Lung (tissue), 12 donors: ENCODE measurements around the gene RPRD2. TPM values are rescaled to one million over a fixed set of nuclear protein-coding genes. Genes with fewer than 3 reads are reported as not detected.
A peak's percentile ranks its signal among the peaks of the same experiment; 100 is the strongest.

Experiments
- ATAC-seq: fragments of 200-7000 bp; cut with Tn5 transposase; one replicate; pipeline ENCODE4 v1.9.1; 2020; ENCODE audit warnings: moderate number of reproducible peaks; ENCODE audit not compliant: insufficient read depth, low FRiP score
- DNase-seq, 3 donors: peaks; one replicate each; pipeline ENCODE4 v3.0.0-alpha.2; 2013 to 2017
- H3K27ac ChIP-seq, 2 donors: one replicate each; pipeline ENCODE4 v1.5.1; 2013; ENCODE audit warnings: mild to moderate bottlenecking in 2 of 2, moderate library complexity in 2 of 2, control low read depth in 1 of 2, inconsistent platforms in 1 of 2, low read depth in 1 of 2, low read length in 1 of 2
- H3K27me3 ChIP-seq, 3 donors: one replicate each; pipeline ENCODE4 v1.5.1; 2013; ENCODE audit warnings: low read length in 2 of 3; ENCODE audit not compliant: control insufficient read depth in 3 of 3, insufficient read depth in 3 of 3
- H3K36me3 ChIP-seq, 4 donors: one replicate each; pipeline ENCODE4 v1.5.1; 2013; ENCODE audit warnings: low read length in 4 of 4, mild to moderate bottlenecking in 1 of 4, moderate library complexity in 1 of 4; ENCODE audit not compliant: control insufficient read depth in 4 of 4, insufficient read depth in 4 of 4
- H3K4me1 ChIP-seq, 5 donors: one replicate each; pipeline ENCODE4 v1.5.1; 2013; ENCODE audit warnings: low read length in 5 of 5, mild to moderate bottlenecking in 2 of 5, moderate library complexity in 1 of 5; ENCODE audit not compliant: control insufficient read depth in 5 of 5, insufficient read depth in 5 of 5
- H3K4me3 ChIP-seq: one replicate; pipeline ENCODE4 v1.5.1; 2013; ENCODE audit warnings: mild to moderate bottlenecking, control low read depth, moderate library complexity
- H3K9ac ChIP-seq, 2 donors: one replicate each; pipeline ENCODE4 v1.5.1; 2013; ENCODE audit warnings: low read length in 2 of 2, control low read depth in 1 of 2; ENCODE audit not compliant: insufficient read depth in 1 of 2
- H3K9me3 ChIP-seq, 4 donors: one replicate each; pipeline ENCODE4 v1.5.1; 2013; ENCODE audit warnings: low read length in 3 of 4, mild to moderate bottlenecking in 1 of 4, moderate library complexity in 1 of 4; ENCODE audit not compliant: control insufficient read depth in 4 of 4, insufficient read depth in 3 of 4
- CTCF ChIP-seq: IDR thresholded peaks from 2 replicates; pipeline ENCODE4 v1.5.1; 2012; ENCODE audit warnings: mild to moderate bottlenecking; ENCODE audit errors: control extremely low read depth, extremely low read depth
- WGBS, 2 donors: extraction: QIAGEN DNeasy Blood & Tissue Kit; methylation state at CpG; one replicate each; pipeline ENCODE4 v1.1.7; 2013; 5-methylcytosine and 5-hydroxymethylcytosine counted together
- polyA plus RNA-seq, 2 donors: library from polyadenylated mRNA; stranded (reverse); fragments of 200-250 nt; gene quantifications; one replicate each; pipeline ENCODE4 v1.2.1, GENCODE V29; 2013
- total RNA-seq, 2 donors: library from RNA; depleted of rRNA in 1 of 2; stranded (reverse); fragments of >200 nt in 1 of 2; gene quantifications; one replicate each; pipeline ENCODE4 v1.2.1, GENCODE V29; 2014 to 2021
- donor health status: control.
- donor health status: control.
- donor health status: Bipolar disorder and iron deficiency.
- donor health status: healthy.
- donor health status: DM: yes; HTN: yes; CAD: no.

RPRD2 gene
- total and polyA plus RNA-seq, 4 donors: 7.1 to 27.8 (median 14.7) TPM

GRCh38 chr1:150444232-150444631 lies 80.3 kb downstream of the RPRD2 start:
- ATAC-seq (no peak), DNase-seq (no peak)
- H3K9ac ChIP-seq: no peak overlapping the region
- H3K4me1 ChIP-seq: no peaks in the 10 kb centered on the region
- no peaks in the 10 kb centered on the region for H3K27me3 ChIP-seq
- WGBS, 2 donors: 97 to 98% methylated on average over 1 of the region's 1 CpG
- TF ChIP-seq CTCF: no peak
- H3K27ac ChIP-seq: no peak overlapping the region
- no peak overlapping the region for H3K4me3 ChIP-seq
- no peaks in the 10 kb centered on the region for H3K9me3 ChIP-seq
- peaks cover 14 to 31% (median 22%) of the 10 kb centered on the region in 4 donors for H3K36me3 ChIP-seq

GRCh38 chr1:150456146-150456647 lies 92.2 kb downstream of the RPRD2 start:
- 85 to 91% methylated on average over 4 of the region's 4 CpGs for WGBS, 2 donors
- no peak for TF ChIP-seq CTCF
- DNase-seq: no peak
- peaks cover 6 to 30% (median 24%) of the 10 kb centered on the region in 4 donors for H3K36me3 ChIP-seq
- H3K9ac ChIP-seq: no peak overlapping the region
- H3K4me1 ChIP-seq: no peaks in the 10 kb centered on the region
- H3K9me3 ChIP-seq: no peaks in the 10 kb centered on the region
- no peak for ATAC-seq
- H3K4me3 ChIP-seq: no peak overlapping the region
- no peak overlapping the region for H3K27ac ChIP-seq
- H3K27me3 ChIP-seq: no peaks in the 10 kb centered on the region

- no peak overlapping the region for H3K4me3 ChIP-seq
- no peak overlapping the region for H3K9ac ChIP-seq
- H3K36me3 ChIP-seq: peaks cover 4 to 28% (median 17%) of the 10 kb centered on the region in 4 donors
- 36 to 45% methylated on average over 4 of the region's 4 CpGs for WGBS, 2 donors
- H3K4me1 ChIP-seq: no peaks in the 10 kb centered on the region
- ATAC-seq (no peak), DNase-seq (peak; percentile 48 to 58 (median 58))
- no peak overlapping the region for H3K27ac ChIP-seq
- peak; percentile 81 for TF ChIP-seq CTCF
- no peaks in the 10 kb centered on the region for H3K27me3 ChIP-seq
- H3K9me3 ChIP-seq: no peaks in the 10 kb centered on the region
Observed at GRCh38 chr1:150464422-150464826, 100.5 kb downstream of the RPRD2 start.

DNA sequence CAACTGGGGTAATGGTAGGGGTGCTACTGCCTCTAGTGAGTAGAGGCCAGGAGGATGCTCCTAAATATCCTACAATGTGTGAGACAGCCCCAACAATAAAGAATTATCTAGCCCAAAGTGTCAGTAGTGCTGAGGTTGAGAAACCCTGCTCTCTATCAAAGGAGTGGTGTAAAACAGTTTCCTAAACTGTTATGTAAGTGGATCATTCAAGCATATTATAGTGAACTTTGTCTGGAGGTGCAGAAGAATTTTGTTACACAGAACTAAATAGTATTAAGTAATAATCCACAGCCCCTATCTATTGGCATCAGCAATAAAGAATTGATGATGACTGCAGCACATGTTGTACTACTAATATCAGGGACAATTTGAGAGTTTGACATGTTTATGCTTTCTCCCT lies 103.0 kb downstream of the RPRD2 start:
- H3K9me3 ChIP-seq: no peaks in the 10 kb centered on the region
- H3K4me3 ChIP-seq: no peak overlapping the region
- H3K27me3 ChIP-seq: no peaks in the 10 kb centered on the region
- no peaks in the 10 kb centered on the region for H3K4me1 ChIP-seq
- H3K27ac ChIP-seq: no peak overlapping the region
- ATAC-seq (no peak), DNase-seq (no peak)
- TF ChIP-seq CTCF: no peak
- H3K9ac ChIP-seq: no peak overlapping the region
- H3K36me3 ChIP-seq: peaks cover 19 to 34% (median 22%) of the 10 kb centered on the region in 4 donors
